Esophagus muscularis mucosa (tissue), 4 donors: Measurements from ENCODE around the gene INPPL1.

ENCODE experiments used
- CTCF ChIP-seq, 3 experiments: fragments of 200-600 bp in 2 of 3; fragments of 450-650 bp in 1 of 3; sonication (generic) in 2 of 3; IDR thresholded peaks; one replicate each; pipeline ENCODE4 v1.5.1; 2017 to 2019; ENCODE audit warnings: antibody characterized with exemption in 3 of 3, mild to moderate bottlenecking in 2 of 3, moderate library complexity in 1 of 3
- EP300 ChIP-seq: sonication (generic); formaldehyde crosslinking; IDR thresholded peaks from one replicate; pipeline ENCODE4 v1.6.1; 2017; ENCODE audit warnings: antibody characterized with exemption
- POLR2A ChIP-seq: fragments of 450-650 bp; IDR thresholded peaks from one replicate; pipeline ENCODE4 v1.6.1; 2017; ENCODE audit warnings: antibody characterized with exemption, moderate library complexity, mild to moderate bottlenecking, low read depth
- POLR2AphosphoS5 ChIP-seq, 2 donors: sonication (generic); formaldehyde crosslinking; IDR thresholded peaks; one replicate each; pipeline ENCODE4 v1.6.1; 2017; ENCODE audit warnings: antibody characterized with exemption in 2 of 2

DNA sequence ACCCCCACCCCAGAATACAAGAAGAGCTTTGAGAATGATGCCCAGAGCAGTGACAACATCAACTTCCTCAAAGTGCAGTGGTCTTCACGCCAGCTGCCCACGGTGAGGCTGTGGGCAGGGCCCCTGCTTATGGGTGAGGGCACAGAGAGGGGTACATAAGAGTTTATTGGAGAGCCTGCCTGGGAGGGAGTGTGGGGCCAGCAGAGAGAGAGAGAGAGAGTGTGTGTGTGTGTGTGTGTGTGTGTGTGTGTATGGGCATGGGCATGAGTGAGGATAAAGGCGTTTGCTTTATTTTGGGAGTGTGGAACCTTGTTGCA is 9.9 kb downstream of the INPPL1 start:
- no peak for TF ChIP-seq CTCF (IDR thresholded peaks at IDR 0.05)
- TF ChIP-seq POLR2A = no peak
- no peak for TF ChIP-seq EP300
- TF ChIP-seq POLR2AphosphoS5 (IDR thresholded peaks at IDR 0.05) = no peak
